Measurements from ENCODE around the gene APLF.

Gene APLF

DNA sequence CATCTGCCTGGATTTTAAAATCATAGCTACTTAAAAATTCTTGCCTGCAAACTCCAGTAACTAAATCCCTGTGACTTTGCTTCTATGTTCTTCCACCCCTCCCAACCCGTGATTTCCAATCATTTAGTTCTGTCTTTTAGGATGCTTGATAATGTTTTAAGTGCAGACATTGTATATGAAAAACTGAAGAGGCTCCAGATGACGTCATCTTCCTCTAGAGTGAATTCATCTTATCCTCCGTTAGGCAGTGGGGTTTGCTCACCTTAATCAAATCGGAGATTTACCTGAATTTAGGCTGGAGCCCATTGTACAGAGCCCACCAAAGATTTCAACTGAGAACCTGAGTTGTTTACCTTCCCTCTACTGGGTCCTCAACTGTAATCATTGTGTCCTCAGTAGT lies 11.2 kb upstream of the APLF start:
- H3K36me3 Mint-ChIP-seq (ENCODE audit: low read depth): no peaks in the 10 kb centered on the region

GRCh38 chr2:68458981-68459380 lies 8.4 kb upstream of the APLF start:
- no peaks in the 10 kb centered on the region for H3K9me3 Mint-ChIP-seq
- no peaks in the 10 kb centered on the region for H3K27me3 Mint-ChIP-seq
- H3K4me1 Mint-ChIP-seq (ENCODE audit: low read depth): peaks cover 5% of the 10 kb centered on the region
- no peak overlapping the region for H3K4me3 Mint-ChIP-seq
- H3K36me3 Mint-ChIP-seq (ENCODE audit: low read depth): no peaks in the 10 kb centered on the region
- H3K27ac Mint-ChIP-seq: no peak overlapping the region

More for the DNA sequence above, 11.2 kb upstream of the APLF start:
- Mint-ChIP-seq H3K27me3 (no peaks in the 10 kb centered on the region), H3K4me3 (no peak overlapping the region), H3K4me1 (ENCODE audit: low read depth) (peaks cover 5% of the 10 kb centered on the region), H3K9me3 (no peaks in the 10 kb centered on the region), H3K27ac (no peak overlapping the region)

- H3K27me3 Mint-ChIP-seq: no peaks in the 10 kb centered on the region
Observed at GRCh38 chr2:68463287-68463877, 4.0 kb upstream of the APLF start.

DNA sequence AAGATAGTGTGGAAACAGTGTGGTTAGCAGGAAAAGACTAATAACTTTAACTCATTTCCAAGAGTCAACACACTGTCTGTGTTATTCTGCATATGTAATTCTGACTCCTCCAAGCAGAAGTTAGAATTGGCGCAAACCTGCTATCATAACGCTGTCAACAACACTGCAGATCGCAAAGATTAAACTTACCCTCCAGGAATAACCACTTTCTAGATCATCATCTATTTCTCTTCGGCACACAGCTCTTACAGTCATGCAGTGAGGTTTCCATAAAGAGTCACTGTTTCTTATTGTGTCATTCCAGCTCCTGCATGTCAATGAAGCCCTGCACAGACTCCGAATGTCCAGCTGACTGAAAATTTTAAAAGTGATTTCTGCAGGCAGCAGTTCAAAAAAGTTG lies 2.7 kb upstream of the APLF start:
- Mint-ChIP-seq H3K4me1 (ENCODE audit: low read depth) (peaks cover 46% of the 10 kb centered on the region), H3K9me3 (no peaks in the 10 kb centered on the region), H3K27ac (no peak overlapping the region), H3K36me3 (ENCODE audit: low read depth) (no peaks in the 10 kb centered on the region), H3K27me3 (no peaks in the 10 kb centered on the region), H3K4me3 (no peak overlapping the region)

More at GRCh38 chr2:68463287-68463877, 4.0 kb upstream of the APLF start:
- H3K9me3 Mint-ChIP-seq: no peaks in the 10 kb centered on the region
- H3K4me1 Mint-ChIP-seq (ENCODE audit: low read depth): peaks cover 34% of the 10 kb centered on the region
- no peak overlapping the region for H3K4me3 Mint-ChIP-seq
- H3K36me3 Mint-ChIP-seq (ENCODE audit: low read depth): no peaks in the 10 kb centered on the region
- no peak overlapping the region for H3K27ac Mint-ChIP-seq

GRCh38 chr2:68465081-68465916 lies 2.1 kb upstream of the APLF start:
- H3K4me3 Mint-ChIP-seq: peak overlapping the region; percentile 96
- H3K4me1 Mint-ChIP-seq (ENCODE audit: low read depth): peaks cover 51% of the 10 kb centered on the region
- no peaks in the 10 kb centered on the region for H3K9me3 Mint-ChIP-seq
- peak overlapping the region; percentile 97 for H3K27ac Mint-ChIP-seq
- H3K36me3 Mint-ChIP-seq (ENCODE audit: low read depth): no peaks in the 10 kb centered on the region
- no peaks in the 10 kb centered on the region for H3K27me3 Mint-ChIP-seq

- Mint-ChIP-seq H3K4me3 (peak overlapping the region; percentile 96), H3K9me3 (no peaks in the 10 kb centered on the region), H3K27me3 (no peaks in the 10 kb centered on the region), H3K36me3 (ENCODE audit: low read depth) (no peaks in the 10 kb centered on the region), H3K27ac (peak overlapping the region; percentile 97), H3K4me1 (ENCODE audit: low read depth) (peaks cover 51% of the 10 kb centered on the region)
Observed at GRCh38 chr2:68466361-68466777, 1.0 kb upstream of the APLF start.

DNA sequence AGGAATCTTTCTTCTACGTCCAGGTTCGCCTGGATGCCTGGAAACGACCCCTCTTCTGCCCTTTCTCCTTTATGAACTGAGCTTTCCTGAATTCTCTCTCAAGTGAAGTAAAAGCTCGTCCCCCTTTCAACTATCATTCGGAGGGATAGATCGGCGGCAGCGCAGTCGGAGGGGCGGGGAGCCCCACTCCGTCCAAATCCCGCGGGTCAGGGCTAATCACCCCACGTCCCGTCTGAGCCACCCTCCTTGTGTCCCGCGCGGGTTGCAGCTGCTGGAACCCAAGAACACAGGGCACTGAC lies 658 bp upstream of the APLF start:
- H3K4me3 Mint-ChIP-seq: peak overlapping the region; percentile 96
- no peaks in the 10 kb centered on the region for H3K27me3 Mint-ChIP-seq
- H3K4me1 Mint-ChIP-seq (ENCODE audit: low read depth): peaks cover 52% of the 10 kb centered on the region
- no peaks in the 10 kb centered on the region for H3K36me3 Mint-ChIP-seq (ENCODE audit: low read depth)
- no peaks in the 10 kb centered on the region for H3K9me3 Mint-ChIP-seq
- H3K27ac Mint-ChIP-seq: peak overlapping the region; percentile 97

GRCh38 chr2:68468801-68469200 lies 1.4 kb downstream of the APLF start:
- H3K4me3 Mint-ChIP-seq: peak overlapping the region; percentile 96
- H3K4me1 Mint-ChIP-seq (ENCODE audit: low read depth): peaks cover 68% of the 10 kb centered on the region
- no peaks in the 10 kb centered on the region for H3K9me3 Mint-ChIP-seq
- no peaks in the 10 kb centered on the region for H3K27me3 Mint-ChIP-seq
- no peaks in the 10 kb centered on the region for H3K36me3 Mint-ChIP-seq (ENCODE audit: low read depth)
- H3K27ac Mint-ChIP-seq: no peak overlapping the region

GRCh38 chr2:68469935-68470334 lies 2.5 kb downstream of the APLF start:
- Mint-ChIP-seq H3K36me3 (ENCODE audit: low read depth) (no peaks in the 10 kb centered on the region), H3K4me3 (no peak overlapping the region), H3K27me3 (no peaks in the 10 kb centered on the region), H3K9me3 (no peaks in the 10 kb centered on the region), H3K4me1 (ENCODE audit: low read depth) (peaks cover 63% of the 10 kb centered on the region), H3K27ac (no peak overlapping the region)

DNA sequence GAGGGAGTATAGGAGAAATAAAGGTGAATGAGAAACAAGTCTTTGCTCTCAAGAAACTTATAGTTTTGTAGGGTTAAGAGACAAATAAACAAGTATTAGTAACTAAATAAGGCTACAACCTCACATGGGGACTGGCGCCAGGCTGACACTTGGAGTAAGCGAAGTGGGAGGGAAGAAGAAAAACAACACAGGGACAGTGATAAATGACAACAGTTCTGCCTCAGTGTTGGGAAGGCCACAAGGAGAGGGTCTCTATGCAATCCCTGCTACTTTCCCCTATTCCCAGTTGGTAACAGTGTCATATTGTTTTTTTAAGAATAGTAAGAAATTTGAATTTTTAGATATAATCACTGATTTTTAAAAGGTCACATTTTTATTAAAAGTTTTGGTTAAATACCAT lies 4.0 kb downstream of the APLF start:
- no peaks in the 10 kb centered on the region for H3K36me3 Mint-ChIP-seq (ENCODE audit: low read depth)
- H3K9me3 Mint-ChIP-seq: no peaks in the 10 kb centered on the region
- no peaks in the 10 kb centered on the region for H3K27me3 Mint-ChIP-seq
- no peak overlapping the region for H3K4me3 Mint-ChIP-seq
- H3K27ac Mint-ChIP-seq: no peak overlapping the region
- H3K4me1 Mint-ChIP-seq (ENCODE audit: low read depth): peaks cover 48% of the 10 kb centered on the region

DNA sequence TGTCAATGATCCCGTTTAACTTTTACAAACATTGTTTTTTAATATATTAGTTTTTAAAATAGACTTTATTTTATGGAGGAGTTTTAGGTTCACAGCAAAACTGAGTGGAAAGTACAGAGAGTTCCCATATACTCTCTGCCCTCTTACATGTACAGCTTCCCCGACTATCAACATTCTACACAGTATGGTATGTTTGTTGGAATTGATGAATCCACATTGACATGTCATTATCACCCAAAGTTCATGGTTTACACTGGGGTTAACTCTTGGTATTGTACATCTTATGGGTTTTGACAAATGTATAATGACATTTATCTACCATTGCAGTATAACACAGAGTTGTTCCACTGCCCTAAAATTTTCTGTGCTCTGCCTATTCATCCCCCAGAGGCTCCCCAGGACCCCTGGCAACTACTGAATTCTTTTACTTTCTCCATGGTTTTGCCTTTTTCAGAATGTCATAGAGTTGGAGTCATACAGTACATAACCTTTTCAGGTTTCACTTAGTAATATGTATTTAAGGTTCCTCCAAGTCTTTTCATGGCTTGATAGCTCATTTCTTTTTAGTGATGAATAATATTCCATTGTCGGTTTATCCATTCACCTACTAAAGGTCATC lies 5.5 kb downstream of the APLF start:
- no peak overlapping the region for H3K4me3 Mint-ChIP-seq
- no peaks in the 10 kb centered on the region for H3K9me3 Mint-ChIP-seq
- peaks cover 43% of the 10 kb centered on the region for H3K4me1 Mint-ChIP-seq (ENCODE audit: low read depth)
- no peaks in the 10 kb centered on the region for H3K27me3 Mint-ChIP-seq
- H3K27ac Mint-ChIP-seq: peak overlapping the region; percentile 95
- H3K36me3 Mint-ChIP-seq (ENCODE audit: low read depth): peaks cover 9% of the 10 kb centered on the region

DNA sequence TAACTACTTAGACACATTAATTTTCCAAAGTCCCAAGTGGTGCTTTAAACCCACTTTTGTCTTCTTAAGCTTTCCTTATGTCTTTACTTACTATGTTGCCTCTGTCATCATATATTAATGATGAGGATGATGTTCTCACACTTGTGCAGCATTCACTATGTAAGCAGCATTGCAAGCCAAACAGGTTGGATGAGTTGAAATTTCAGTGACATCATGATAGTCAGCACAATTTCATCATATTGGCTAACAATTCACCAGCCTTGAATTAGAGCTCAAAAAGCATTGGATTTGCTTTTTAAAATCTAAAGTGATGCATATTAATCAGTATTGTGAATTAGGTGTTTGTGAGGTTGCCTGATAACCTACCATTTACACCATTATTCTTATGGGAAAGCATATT lies 7.7 kb downstream of the APLF start:
- Mint-ChIP-seq H3K4me1 (ENCODE audit: low read depth) (peaks cover 29% of the 10 kb centered on the region), H3K4me3 (no peak overlapping the region), H3K9me3 (no peaks in the 10 kb centered on the region), H3K36me3 (ENCODE audit: low read depth) (peaks cover 14% of the 10 kb centered on the region), H3K27me3 (no peaks in the 10 kb centered on the region), H3K27ac (no peak overlapping the region)

DNA sequence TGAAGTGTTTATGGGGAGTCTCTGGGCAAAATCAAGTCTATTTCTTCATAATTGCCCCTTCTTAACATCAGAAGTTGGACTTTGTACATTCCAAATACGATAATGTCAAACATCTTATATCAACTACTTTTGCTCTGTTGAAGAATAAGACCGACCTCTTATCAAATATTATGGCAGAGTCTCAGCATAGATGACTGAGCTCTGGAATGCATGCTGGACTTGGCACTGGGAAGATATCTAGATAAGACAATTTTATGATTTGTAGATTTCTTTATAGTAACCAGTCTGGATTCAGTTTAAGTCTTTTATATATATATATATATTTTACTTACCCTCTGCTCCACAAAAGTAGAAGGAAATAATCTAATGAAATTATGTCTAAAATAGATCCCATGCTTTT lies 8.2 kb downstream of the APLF start:
- Mint-ChIP-seq H3K27me3 (no peaks in the 10 kb centered on the region), H3K4me1 (ENCODE audit: low read depth) (peaks cover 29% of the 10 kb centered on the region), H3K9me3 (no peaks in the 10 kb centered on the region), H3K4me3 (no peak overlapping the region), H3K27ac (no peak overlapping the region), H3K36me3 (ENCODE audit: low read depth) (peaks cover 14% of the 10 kb centered on the region)

GRCh38 chr2:68476454-68476853 lies 9.1 kb downstream of the APLF start:
- Mint-ChIP-seq H3K36me3 (ENCODE audit: low read depth) (peaks cover 14% of the 10 kb centered on the region), H3K27ac (no peak overlapping the region), H3K27me3 (no peaks in the 10 kb centered on the region), H3K4me1 (ENCODE audit: low read depth) (peaks cover 29% of the 10 kb centered on the region), H3K4me3 (no peak overlapping the region), H3K9me3 (no peaks in the 10 kb centered on the region)

GRCh38 chr2:68478688-68479087 lies 11.3 kb downstream of the APLF start:
- Mint-ChIP-seq H3K36me3 (ENCODE audit: low read depth) (peaks cover 14% of the 10 kb centered on the region), H3K4me1 (ENCODE audit: low read depth) (peaks cover 9% of the 10 kb centered on the region), H3K27me3 (no peaks in the 10 kb centered on the region), H3K9me3 (no peaks in the 10 kb centered on the region), H3K4me3 (no peak overlapping the region), H3K27ac (no peak overlapping the region)
